SU-DHL-6 (cell line): ENCODE results near the gene IL20RB.

Experiments used
- EZH2phosphoT487 ChIP-seq: fragments of 200-600 bp; sonication (generic), shearing (Covaris generic); conservative IDR thresholded peaks from 2 replicates; pipeline ENCODE4 v1.6.1; 2018; ENCODE audit warnings: mild to moderate bottlenecking, antibody characterized with exemption, low read length, moderate library complexity, mixed read lengths
- TF ChIP-seq, protein P1 (sequence below): fragments of 200-600 bp; sonication (generic); IDR thresholded peaks from one replicate; pipeline ENCODE4 v1.5.1; 2017; ENCODE audit warnings: antibody characterized with exemption, mild to moderate bottlenecking, low read length, moderate library complexity; ENCODE audit not compliant: insufficient read depth, poor library complexity, severe bottlenecking

DNA sequence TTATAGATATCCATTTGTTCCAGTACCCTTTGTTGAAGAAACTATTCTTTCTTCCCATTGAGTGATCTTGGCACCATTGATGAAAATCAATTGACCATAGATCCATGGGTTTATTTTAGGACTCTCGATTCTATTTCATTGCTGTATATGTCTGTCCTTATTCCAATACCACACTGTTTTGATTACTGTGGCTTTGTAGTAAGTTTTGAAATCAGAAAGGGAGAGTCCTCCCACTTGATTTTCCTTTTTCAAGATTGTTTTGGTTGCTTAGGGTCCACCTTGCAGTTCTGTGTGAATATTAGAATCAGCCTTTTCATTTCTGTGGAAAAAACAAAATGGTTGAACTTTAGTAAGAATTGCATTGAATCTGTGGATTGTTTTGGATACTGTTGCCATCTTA is 20.6 kb upstream of the IL20RB start:
- TF ChIP-seq, protein P1, sequence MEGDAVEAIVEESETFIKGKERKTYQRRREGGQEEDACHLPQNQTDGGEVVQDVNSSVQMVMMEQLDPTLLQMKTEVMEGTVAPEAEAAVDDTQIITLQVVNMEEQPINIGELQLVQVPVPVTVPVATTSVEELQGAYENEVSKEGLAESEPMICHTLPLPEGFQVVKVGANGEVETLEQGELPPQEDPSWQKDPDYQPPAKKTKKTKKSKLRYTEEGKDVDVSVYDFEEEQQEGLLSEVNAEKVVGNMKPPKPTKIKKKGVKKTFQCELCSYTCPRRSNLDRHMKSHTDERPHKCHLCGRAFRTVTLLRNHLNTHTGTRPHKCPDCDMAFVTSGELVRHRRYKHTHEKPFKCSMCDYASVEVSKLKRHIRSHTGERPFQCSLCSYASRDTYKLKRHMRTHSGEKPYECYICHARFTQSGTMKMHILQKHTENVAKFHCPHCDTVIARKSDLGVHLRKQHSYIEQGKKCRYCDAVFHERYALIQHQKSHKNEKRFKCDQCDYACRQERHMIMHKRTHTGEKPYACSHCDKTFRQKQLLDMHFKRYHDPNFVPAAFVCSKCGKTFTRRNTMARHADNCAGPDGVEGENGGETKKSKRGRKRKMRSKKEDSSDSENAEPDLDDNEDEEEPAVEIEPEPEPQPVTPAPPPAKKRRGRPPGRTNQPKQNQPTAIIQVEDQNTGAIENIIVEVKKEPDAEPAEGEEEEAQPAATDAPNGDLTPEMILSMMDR: no peak
- no peak for TF ChIP-seq EZH2phosphoT487
